ENCODE results near the gene ANKRD2.

ANKRD2 gene

DNA sequence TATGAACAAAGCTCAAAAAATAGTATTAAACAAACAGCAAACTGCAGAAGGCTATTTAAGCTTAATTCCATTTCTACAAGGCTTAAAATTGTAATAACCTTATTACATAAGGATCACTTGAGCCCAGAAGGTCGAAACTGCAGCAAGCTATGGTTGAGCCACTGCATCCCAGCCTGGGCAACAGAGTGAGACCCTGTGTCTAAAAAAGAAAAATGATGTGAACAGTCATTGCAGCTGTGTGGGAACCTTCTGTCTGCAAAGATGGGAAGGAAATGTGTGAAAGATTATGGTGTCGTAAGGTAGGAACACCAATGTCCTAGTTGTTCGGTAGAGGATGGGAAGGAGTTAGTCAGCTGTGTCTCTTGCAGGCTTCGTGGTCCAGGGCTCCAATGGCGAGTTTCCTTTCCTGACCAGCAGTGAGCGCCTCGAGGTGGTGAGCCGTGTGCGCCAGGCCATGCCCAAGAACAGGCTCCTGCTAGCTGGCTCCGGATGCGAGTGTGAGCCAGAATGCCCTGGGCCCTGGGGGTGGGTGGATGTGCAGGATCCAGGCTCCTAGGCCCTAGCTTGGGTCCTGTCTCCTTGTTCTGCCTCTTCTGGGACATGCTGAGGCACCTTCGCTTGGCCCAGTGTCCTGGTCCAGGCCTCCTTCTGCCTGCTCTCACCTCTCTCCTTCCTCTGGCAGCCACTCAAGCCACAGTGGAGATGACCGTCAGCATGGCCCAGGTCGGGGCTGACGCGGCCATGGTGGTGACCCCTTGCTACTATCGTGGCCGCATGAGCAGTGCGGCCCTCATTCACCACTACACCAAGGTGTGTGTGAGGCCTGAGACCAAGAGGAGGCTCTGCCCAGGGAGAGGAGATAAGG is 26.1 kb downstream of the ANKRD2 start:
- DNase-seq: no peak

DNA sequence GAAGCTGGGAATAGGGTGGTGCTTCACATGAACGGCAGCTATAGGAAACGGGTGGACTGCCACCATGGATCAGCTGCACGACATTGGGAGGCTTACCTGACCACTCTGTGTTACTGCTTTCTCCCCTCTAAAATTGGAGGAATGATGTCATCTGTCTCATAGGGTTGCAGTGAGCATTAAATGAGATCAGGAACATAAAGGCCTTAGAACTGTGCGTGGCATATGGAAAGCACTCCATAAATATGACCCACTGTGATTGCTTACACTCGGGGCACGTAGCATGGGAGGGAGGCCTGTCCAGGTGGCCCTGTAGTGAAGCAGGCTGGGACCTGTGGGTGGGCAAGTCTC is 26.7 kb downstream of the ANKRD2 start:
- no peak for DNase-seq

DNA sequence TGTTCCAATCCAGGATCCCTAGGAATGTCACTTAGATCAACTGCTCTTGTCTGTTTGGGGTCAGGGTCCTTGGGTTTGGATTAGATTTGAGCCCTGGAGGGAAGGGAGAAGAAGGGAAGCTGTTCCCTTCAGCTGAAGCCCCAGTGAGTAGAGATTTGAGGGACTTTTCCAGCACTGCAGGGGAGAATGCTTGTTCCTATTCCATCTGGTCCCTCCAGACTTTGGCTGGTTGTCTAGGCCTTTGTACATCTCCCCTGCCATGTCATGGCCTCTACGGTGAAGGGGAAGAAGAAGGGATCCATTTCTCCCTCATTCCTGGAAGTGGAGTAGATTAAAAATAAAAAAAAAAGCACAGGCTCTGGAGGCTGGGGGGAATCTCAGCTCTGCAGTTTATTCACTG is 28.0 kb downstream of the ANKRD2 start:
- DNase-seq: no peak

DNA sequence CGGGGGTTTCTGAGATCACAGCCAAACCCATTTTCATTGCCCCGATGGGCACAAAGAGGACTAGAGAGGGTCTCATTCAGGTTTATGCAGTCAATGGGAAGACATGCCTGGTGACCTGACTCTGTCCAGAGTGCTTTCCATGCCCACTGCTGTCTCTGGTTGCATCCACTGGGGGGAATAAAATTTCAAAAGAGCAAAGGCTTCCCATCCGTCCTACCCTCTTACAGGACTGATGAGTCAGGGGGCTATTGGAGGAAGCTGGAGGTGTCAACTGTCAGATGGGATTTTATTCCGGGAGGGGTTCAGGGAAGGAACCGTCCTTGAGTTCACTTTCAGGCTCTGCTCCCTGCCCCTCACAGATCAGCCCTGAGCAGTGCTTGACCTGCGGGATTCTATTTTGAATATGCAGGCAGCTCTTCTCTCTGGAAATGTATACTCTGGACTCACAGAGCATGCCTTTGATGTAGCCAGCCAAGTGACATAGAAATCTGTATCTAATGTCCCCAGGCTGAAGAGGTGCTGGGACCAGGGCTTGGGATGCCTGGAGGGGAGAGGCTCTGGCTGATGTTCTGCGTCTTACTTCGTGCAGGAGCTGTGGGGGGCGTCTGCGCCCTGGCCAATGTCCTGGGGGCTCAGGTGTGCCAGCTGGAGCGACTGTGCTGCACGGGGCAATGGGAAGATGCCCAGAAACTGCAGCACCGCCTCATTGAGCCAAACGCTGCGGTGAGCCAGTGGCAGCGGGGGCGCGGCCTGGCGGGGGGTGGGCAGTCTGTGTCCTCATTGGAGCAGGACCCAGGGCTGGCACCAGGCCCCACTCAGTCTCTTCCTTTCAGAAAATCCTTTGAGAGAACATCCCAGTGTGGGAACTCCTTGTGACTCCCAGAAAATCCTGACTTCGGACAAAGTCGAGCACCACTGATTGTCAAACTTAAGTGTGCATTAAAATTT is 29.0 kb downstream of the ANKRD2 start:
- DNase-seq: no peak

DNA sequence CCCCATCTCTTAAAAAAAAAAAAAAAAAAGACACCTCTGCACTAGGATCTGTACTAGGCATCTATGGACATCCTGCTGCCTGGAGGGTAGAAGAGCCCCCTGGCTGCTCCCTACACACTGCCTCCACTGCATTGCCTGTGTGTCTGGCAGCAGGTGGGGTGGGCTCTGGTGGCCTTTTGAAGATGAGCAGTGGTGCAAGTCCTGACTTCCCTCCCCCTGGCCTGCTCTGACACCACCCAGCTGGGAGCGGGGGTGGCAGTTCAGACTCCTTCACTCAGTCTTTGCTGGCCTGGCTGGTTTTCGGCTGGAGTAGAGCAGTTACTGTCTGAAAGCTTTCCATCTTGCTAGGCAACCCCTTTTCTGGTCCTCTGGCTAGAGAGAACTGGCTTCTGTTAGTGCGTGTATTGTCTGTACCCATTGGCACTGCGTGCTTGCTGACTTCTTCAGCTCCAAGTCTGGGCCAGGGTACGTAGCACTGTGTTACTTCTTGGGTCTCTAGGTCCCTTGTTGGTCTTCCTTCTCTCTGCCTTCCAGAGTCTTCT is 34.6 kb downstream of the ANKRD2 start:
- DNase-seq: no peak

DNA sequence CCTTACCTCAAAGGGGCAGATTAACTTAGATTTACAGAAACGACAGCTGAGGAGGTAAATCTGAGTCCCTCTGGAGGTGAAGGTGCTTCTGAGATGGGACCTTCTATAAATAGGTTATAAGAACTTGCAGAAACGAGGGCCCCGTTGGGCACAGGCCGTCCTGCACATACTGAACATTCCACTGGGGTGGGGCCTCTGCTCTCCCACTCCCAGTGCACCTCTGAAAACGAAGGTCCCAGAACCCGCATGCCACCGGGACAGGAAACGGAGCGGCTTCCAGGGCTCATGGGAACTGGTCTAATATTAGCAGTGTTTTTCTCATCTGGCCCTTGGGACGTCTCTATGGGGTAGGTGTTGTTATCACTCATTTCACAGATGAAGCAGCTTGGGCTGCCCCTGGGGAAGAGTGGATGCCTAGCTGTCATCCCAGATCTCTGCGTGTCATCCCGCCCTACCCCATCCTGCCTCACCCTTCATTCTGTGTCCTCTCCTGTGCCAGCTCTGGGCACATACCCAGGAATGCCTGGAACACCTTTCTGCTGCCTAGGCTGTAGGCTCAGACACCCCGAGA is 36.5 kb downstream of the ANKRD2 start:
- DNase-seq: no peak

DNA sequence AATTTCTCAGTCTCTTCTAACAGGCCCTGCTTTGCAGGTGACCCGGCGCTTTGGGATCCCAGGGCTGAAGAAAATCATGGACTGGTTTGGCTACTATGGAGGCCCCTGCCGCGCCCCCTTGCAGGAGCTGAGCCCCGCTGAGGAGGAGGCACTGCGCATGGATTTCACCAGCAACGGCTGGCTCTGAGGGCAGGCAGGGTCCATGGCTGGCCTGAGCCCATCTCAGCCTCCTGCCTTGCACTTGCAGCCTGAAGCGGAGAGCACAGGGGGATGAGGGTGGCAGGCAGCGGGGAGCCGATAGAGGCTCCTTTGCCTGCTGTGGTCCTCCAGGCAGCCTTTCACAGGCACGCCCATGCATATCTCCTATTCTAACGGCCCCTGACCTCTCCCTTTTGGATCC is 38.9 kb downstream of the ANKRD2 start:
- DNase-seq: no peak

DNA sequence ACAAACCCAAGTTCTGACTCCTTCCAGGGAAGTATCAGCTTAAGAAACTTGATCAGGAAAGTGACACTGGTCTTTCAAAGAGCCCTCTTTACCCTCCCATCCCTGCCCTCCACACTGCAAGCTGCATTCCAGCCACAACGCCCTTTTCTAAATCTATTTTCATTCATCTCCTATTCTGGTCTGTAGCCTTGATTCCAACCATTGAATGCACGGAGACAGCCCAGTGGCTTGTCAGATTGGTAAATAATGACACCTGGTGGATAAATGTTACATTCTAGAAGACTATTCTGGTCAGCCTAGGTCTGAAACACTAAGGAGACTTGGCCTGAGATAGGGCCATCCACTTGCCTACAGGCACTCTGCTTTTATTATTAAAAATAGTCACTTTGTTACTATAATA is 39.8 kb downstream of the ANKRD2 start:
- DNase-seq: peak; percentile 75

DNA sequence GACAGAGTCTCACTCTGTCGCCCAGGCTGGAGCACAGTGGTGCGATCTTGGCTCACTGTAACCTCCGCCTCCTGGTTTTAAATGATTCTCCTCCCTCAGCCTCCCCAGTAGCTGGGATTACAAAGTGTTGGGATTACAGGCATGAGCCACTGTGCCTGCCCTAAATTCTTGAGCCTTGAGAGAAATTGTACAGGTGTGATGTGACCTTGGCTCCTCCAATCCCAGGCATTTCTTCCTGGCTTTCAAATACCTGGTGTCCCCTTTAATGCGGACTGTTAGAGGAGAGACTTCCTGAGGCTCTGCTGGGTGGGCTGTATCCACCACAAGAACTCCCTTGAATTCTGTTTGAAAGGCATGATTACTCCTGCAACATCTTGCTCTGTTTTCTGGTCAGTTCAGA is 45.7 kb downstream of the ANKRD2 start:
- DNase-seq: no peak

DNA sequence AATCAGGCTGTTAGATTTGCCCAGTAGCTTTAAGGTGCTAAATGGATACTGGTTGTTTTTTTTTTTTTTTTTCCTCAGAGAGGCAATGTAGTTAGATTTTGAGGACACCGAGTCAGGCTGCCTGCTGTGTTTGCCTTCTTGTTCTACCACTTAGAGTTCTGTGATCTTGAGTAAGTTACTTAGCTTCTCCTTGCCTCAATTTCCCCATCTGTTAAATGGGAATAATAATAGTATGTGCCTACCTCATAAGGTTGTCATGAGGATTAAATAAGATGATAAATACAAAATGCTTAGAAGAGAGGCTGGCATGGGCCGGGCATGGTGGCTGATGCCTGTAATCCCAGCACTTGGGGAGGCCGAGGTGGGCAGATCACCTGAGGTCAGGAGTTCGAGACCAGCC is 46.2 kb downstream of the ANKRD2 start:
- DNase-seq: no peak

DNA sequence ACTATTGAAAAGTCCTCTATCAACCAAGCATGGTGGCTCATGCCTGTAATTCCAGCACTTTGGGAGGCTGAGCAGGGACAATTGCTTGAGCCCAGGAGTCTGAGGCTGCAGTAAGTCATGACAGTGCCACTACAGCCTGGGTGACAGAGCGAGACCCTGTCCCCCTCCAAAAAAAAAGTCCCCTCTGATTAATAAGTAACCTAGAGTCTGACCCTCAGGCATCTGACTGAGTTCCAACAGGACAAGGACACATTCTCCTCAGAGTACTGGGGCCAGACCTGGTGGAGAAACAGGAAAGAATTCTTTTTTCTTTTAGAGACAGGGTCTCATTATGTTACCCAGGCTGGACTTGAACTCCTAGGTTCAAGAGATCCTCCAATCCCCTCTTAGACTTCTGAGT is 50.7 kb downstream of the ANKRD2 start:
- no peak for DNase-seq

DNA sequence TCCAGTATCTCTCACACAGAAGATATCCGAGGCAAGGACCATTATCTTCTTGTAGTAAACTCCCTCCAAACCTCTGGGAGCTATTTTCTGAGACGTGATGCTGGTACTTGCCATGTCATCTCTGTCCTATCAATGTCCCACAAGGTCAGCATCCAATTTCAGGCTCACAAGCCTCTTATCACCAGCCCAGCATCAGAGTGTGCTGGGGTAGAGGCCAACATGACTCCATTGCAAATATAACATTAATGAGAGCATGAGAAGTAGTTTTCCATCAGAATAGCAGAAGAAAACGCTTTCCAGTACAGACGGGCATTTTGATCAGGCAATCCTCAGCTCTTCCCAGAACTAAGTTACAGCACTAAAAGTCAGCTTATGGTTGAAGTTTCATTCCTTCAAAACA is 55.2 kb downstream of the ANKRD2 start:
- peak; percentile 31 for DNase-seq

DNA sequence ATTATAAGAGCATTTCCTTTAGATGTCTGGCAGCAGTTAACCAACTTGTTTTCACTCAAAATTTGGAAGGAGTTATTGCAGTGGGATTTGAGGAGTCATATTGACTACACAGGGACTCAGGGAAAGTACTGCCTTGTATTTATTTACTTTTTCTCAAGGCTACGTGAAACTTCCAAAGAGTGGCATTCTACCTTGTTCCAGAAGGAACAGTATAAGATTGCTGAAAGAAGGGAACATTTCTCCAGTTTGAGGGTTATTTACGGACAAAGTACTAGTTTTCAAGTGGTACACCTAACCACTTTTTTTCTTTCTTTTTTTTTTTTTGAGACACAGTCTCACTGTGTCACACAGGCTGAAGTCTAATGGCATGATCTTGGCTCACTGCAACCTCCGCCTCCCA is 55.6 kb downstream of the ANKRD2 start:
- no peak for DNase-seq

DNA sequence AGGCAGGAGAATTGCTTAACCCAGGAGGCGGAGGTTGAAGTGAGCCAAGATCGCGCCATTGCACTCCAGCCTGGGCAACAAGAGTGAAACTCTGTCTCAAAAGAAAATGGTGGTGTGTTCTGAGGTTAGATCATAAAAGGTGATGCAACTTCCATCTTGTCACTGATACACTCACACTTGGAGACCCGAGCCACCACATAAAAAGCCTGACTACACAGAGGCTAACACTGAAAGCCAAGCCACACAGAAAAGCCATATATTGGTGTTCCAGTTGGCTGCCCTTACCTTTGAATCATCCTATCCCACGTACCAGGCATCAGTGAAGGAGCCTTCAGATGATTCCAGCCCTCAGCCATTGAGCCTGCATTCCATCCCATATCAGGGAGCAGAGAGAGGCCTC is 56.7 kb downstream of the ANKRD2 start:
- no peak for DNase-seq

DNA sequence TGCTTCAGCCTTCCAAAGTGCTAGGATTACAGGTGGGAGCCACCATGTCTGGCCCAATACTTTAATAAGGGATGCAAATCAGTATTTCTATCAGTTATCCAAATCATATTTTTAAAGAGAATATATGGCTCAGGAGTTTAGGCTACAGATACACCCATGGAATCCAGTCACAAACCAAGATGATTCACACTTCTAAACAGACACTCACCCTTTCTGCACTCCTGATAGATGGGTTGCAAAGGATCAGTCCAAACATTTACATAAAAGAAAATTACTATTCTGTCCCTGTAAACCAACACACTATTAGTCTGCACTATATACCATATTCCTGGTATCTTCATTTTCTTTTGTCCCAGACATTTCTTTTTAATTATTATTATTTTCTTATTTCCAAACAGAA is 58.5 kb downstream of the ANKRD2 start:
- no peak for DNase-seq

DNA sequence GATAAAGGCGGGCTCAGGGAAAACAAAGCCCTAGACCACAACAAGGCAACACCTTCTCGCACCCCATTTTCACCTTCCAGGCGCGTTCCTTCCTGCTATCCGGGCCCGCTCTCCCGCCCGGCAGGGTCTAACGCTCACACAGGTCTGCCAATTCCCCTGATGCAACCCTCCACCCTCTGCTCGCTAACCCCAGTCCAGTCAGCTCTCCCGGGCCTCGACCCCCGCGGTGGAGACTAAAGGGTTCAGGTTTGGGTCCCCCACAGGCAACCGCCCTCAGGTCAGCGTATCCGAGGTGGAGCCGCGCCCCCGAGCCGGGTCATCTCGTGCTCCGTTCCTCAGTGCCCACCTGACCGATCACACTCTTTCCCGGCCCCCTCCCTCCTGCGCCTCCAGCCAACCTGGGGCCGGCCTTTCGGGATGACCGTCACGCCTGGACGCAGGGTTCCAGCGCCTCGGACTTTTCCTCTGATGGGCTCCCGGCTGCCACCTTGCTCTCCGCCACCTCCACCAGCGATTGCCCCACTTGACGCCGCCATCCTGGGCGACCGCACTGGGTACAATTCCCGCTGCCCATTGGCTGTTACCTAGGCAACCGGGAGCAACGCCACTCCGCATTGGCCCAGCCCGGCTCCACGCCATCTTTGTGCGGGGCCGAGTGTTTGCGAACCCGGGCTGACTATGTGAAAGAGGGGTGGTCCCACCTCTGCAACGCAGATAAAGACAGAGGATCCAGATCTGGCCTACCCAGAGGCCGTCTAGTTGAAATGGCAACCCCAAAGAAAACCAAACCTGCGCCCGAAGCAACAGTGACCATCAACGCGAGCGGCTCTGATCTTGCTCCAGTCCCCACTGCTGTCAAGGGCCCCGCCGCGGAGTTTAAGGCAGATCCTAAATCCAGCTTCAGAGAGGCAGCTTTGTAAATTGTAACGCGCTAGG is 60.6 kb downstream of the ANKRD2 start, which contains the start of gene MORN4:
Gene MORN4, minus strand, starts transcription at position 552 of the 936 bp plus-strand sequence. CDS start 13,847 bp downstream, outside the sequence.
- DNase-seq: peak; percentile 97
